ENCODE measurements around the gene UNC5C.

Gene UNC5C

GRCh38 chr4:95446173-95446572 lies 102.6 kb downstream of the UNC5C start:
- DNase-seq: no peak

GRCh38 chr4:95445251-95445650 lies 103.5 kb downstream of the UNC5C start:
- DNase-seq: no peak

GRCh38 chr4:95444812-95445211 lies 104.0 kb downstream of the UNC5C start:
- DNase-seq: no peak

GRCh38 chr4:95439896-95440295 lies 108.9 kb downstream of the UNC5C start:
- no peak for DNase-seq

GRCh38 chr4:95439071-95439470 lies 109.7 kb downstream of the UNC5C start:
- DNase-seq: no peak

GRCh38 chr4:95432466-95432865 lies 116.3 kb downstream of the UNC5C start:
- no peak for DNase-seq

GRCh38 chr4:95431678-95432077 lies 117.1 kb downstream of the UNC5C start:
- DNase-seq: no peak

GRCh38 chr4:95429416-95429815 lies 119.4 kb downstream of the UNC5C start:
- DNase-seq: no peak

GRCh38 chr4:95428291-95429070 lies 120.3 kb downstream of the UNC5C start:
- DNase-seq: no peak

- no peak for DNase-seq
These were observed 122.3 kb downstream of the UNC5C start for GRCh38 chr4:95426455-95426854.

- DNase-seq: no peak
These were observed 126.3 kb downstream of the UNC5C start for GRCh38 chr4:95422436-95422835.

- no peak for DNase-seq
These were observed 126.9 kb downstream of the UNC5C start for GRCh38 chr4:95421869-95422268.

- DNase-seq: no peak
These were observed 131.2 kb downstream of the UNC5C start for GRCh38 chr4:95417531-95417930.

GRCh38 chr4:95415346-95415771 lies 133.4 kb downstream of the UNC5C start:
- no peak for DNase-seq

GRCh38 chr4:95411371-95412088 lies 137.2 kb downstream of the UNC5C start:
- DNase-seq: no peak

GRCh38 chr4:95410387-95410977 lies 138.3 kb downstream of the UNC5C start:
- DNase-seq: no peak

GRCh38 chr4:95409750-95410149 lies 139.0 kb downstream of the UNC5C start:
- no peak for DNase-seq

GRCh38 chr4:95409127-95409526 lies 139.6 kb downstream of the UNC5C start:
- DNase-seq: no peak

- no peak for DNase-seq
These were observed 146.5 kb downstream of the UNC5C start for GRCh38 chr4:95402299-95402698.

GRCh38 chr4:95398217-95398616 lies 150.6 kb downstream of the UNC5C start:
- no peak for DNase-seq

- DNase-seq: no peak
These were observed 153.9 kb downstream of the UNC5C start for GRCh38 chr4:95394752-95395306.

GRCh38 chr4:95393821-95394220 lies 155.0 kb downstream of the UNC5C start:
- no peak for DNase-seq

- DNase-seq: no peak
These were observed 159.9 kb downstream of the UNC5C start for GRCh38 chr4:95388911-95389310.

GRCh38 chr4:95387719-95388118 lies 161.1 kb downstream of the UNC5C start:
- DNase-seq: no peak
